Measurements from ENCODE around the gene FIGN. TPM values are rescaled to one million over a fixed set of nuclear protein-coding genes. Genes with fewer than 3 reads are reported as not detected.

Gene FIGN
- total and polyA plus RNA-seq, 2 of the 13 experiments (the other 11 are each of a cell fraction or from before 2014, with no cell fraction given): 6.6 to 6.7 TPM

DNA sequence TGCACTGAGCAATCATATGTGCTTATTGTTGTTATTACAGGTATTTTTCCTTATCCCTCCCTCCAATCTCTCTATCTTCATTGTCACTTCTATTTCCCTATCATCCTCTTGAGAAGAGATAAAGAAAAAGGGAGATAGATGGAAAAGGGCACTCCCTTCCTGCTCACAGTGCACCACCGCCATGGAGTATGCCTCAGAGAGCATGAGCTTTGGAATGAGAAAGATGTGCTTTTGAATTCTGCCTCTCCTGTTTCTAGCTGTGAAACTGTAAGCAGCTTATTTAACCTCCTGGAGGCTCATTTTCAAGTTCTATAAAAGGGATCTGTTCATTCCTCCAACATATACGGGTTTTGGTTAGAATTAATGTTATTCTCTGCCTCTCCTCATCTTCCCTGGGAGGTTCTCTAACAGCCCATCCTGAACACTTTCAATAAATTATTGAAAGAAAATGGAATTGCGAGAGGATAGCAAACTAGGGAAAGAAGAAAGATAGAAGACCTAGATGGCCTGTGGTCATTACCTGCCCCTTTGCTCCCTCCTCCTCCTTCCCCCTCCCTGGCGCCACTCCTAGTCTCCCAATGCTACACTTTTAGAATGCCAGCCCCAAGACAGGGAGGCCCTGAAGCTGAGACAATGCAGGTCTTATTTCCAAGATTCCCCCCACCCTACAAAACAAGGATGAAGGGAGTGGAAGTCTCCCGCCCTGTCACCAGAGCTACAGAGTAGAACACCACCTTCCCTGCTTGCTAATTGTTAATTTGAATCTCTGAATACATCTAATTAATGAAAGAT, 37.8 kb downstream of the FIGN start:
- no peak for FAIRE-seq
- H3K79me2 ChIP-seq (ENCODE audit: insufficient read depth, low read length): peaks cover 8% of the 10 kb centered on the region

More for the DNA sequence above, 37.8 kb downstream of the FIGN start:
- ChIA-PET CTCF (ENCODE audit: low intra/inter-chr PET ratio, low total read pairs) (no interaction called here), POLR2A (no interaction called here)
- BruUV-seq (replicated peaks): no TSS peak
- DNase-seq (ENCODE audit: low spot score): no peak
- Histone ChIP-seq H4K20me1 (ENCODE audit: insufficient read depth, low read length) (no peaks in the 10 kb centered on the region), H3K4me3 (replicated peaks in 1 of 3; ENCODE audit: insufficient read depth in 1 of 3, low read depth in 2 of 3, low read length in 3 of 3) (no peak overlapping the region), H3K36me3 (replicated peaks in 1 of 2; ENCODE audit: control insufficient read depth in 1 of 2, insufficient read depth in 2 of 2, low read length in 2 of 2) (no peaks in the 10 kb centered on the region), H3K4me2 (ENCODE audit: low read depth, low read length) (no peak overlapping the region), H2AFZ (ENCODE audit: low read length) (no peak overlapping the region), H3K9me3 (ENCODE audit: low read length) (no peaks in the 10 kb centered on the region), H3K27ac (ENCODE audit: extremely low read length, insufficient read depth, low read length) (no peak overlapping the region), H3K27me3 (ENCODE audit: control insufficient read depth in 1 of 2, insufficient read depth in 2 of 2, low read length in 2 of 2) (no peaks in the 10 kb centered on the region), H3K4me1 (ENCODE audit: insufficient read depth, low read length) (peaks cover 4% of the 10 kb centered on the region), H3K9ac (ENCODE audit: insufficient read depth, low read depth, low read length) (no peak overlapping the region)
- TF ChIP-seq, protein P1, sequence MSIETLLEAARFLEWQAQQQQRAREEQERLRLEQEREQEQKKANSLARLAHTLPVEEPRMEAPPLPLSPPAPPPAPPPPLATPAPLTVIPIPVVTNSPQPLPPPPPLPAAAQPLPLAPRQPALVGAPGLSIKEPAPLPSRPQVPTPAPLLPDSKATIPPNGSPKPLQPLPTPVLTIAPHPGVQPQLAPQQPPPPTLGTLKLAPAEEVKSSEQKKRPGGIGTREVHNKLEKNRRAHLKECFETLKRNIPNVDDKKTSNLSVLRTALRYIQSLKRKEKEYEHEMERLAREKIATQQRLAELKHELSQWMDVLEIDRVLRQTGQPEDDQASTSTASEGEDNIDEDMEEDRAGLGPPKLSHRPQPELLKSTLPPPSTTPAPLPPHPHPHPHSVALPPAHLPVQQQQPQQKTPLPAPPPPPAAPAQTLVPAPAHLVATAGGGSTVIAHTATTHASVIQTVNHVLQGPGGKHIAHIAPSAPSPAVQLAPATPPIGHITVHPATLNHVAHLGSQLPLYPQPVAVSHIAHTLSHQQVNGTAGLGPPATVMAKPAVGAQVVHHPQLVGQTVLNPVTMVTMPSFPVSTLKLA (IDR thresholded peaks at IDR 0.05): no peak
- TF ChIP-seq ZBTB43 (CRISPR knock-in tag; conservative IDR thresholded peaks at IDR 0.05) (no peak), BHLHE40 (IDR thresholded peaks at IDR 0.05; ENCODE audit: low read length) (no peak), RFX5 (IDR thresholded peaks at IDR 0.05; ENCODE audit: low read depth, low read length) (no peak), ZNF619 (CRISPR knock-in tag; IDR thresholded peaks at IDR 0.05) (no peak), ZBTB33 (CRISPR knock-in tag; IDR thresholded peaks at IDR 0.05) (no peak), ZNF333 (CRISPR knock-in tag; IDR thresholded peaks at IDR 0.05; ENCODE audit: borderline replicate concordance) (no peak), ZNF83 (CRISPR knock-in tag; IDR thresholded peaks at IDR 0.05; ENCODE audit: borderline replicate concordance) (no peak), ZNF281 (CRISPR knock-in tag; IDR thresholded peaks at IDR 0.05; ENCODE audit: borderline replicate concordance) (no peak), ZSCAN30 (CRISPR knock-in tag; IDR thresholded peaks at IDR 0.05) (no peak), ZFP36L1 (CRISPR knock-in tag; IDR thresholded peaks at IDR 0.05) (no peak), CREM (IDR thresholded peaks at IDR 0.05) (no peak), CREM (CRISPR knock-in tag; IDR thresholded peaks at IDR 0.05) (no peak)
- TF ChIP-seq, protein P2, sequence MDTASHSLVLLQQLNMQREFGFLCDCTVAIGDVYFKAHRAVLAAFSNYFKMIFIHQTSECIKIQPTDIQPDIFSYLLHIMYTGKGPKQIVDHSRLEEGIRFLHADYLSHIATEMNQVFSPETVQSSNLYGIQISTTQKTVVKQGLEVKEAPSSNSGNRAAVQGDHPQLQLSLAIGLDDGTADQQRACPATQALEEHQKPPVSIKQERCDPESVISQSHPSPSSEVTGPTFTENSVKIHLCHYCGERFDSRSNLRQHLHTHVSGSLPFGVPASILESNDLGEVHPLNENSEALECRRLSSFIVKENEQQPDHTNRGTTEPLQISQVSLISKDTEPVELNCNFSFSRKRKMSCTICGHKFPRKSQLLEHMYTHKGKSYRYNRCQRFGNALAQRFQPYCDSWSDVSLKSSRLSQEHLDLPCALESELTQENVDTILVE (CRISPR knock-in tag; IDR thresholded peaks at IDR 0.05): no peak
- 94% methylated on average over 5 of the region's 5 CpGs for WGBS (ENCODE audit: low lambda C conversion rate)
- in situ Hi-C loops (cut with HindIII; ENCODE audit: extremely low pct_ligation_motif_present, low pct_unique_long_range_greater_than_20kb) (no loop called here), intact Hi-C loops (cut with micrococcal nuclease; ENCODE audit: unreplicated experiment) (no loop called here)
- no peak for ATAC-seq

Data from HepG2 (cell line).